Measurements from ENCODE around the gene CACNA2D3. TPM values are rescaled to one million over a fixed set of nuclear protein-coding genes. Genes with fewer than 3 reads are reported as not detected.

Gene CACNA2D3
- total RNA-seq, 1 donor from 2014 or later, result 0.10 TPM

DNA sequence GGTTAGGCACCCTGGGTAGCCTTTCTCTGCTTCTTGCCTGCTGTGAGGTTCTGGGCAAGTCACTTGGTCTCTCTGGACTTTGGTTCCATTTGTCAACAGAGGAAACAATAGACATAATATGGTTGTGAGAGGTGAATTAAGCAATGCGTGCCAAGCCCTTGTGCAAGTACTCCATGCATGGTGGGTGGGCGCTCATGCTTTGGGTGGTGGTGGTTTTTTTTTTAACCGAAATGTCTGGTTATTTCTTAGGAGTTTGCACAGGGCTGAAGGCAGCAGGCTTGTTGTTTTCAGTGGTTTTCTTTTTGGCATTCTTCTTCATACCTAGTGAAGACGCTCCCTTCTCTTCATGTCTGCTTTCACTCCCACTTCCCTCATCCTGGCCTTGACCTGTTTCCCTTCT, 889.7 kb downstream of the CACNA2D3 start:
- DNase-seq (ENCODE audit: low spot score) (no peak), ATAC-seq (no peak)

- ATAC-seq (no peak), DNase-seq (ENCODE audit: low spot score) (no peak)
Measured at GRCh38 chr3:55013145-55013925, 891.0 kb downstream of the CACNA2D3 start.

- no peak for ATAC-seq
- DNase-seq (ENCODE audit: low spot score), result no peak
Measured at GRCh38 chr3:55014081-55014480, 891.7 kb downstream of the CACNA2D3 start.

DNA sequence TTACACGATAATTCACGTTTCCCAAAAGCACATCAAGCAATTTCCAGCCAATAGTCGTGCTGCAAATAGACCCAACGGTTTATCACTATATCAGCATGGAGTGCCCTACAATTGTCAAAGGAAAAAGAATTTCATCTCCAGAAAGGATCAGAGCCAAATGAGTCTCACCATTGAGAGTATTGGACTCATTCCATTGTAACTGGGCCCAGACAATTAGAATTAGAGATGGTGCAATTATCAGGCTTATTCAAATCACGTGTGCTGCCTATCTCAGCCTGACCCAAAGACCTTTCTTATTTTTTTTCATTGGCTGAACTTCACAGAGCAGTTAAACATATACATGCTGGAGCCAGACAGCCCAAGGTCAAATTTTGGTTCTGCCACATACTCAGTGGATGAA, 892.6 kb downstream of the CACNA2D3 start:
- ATAC-seq, result no peak
- no peak for DNase-seq (ENCODE audit: low spot score)

GRCh38 chr3:55017876-55018275, 895.5 kb downstream of the CACNA2D3 start:
- DNase-seq (ENCODE audit: low spot score) (no peak), ATAC-seq (no peak)

DNA sequence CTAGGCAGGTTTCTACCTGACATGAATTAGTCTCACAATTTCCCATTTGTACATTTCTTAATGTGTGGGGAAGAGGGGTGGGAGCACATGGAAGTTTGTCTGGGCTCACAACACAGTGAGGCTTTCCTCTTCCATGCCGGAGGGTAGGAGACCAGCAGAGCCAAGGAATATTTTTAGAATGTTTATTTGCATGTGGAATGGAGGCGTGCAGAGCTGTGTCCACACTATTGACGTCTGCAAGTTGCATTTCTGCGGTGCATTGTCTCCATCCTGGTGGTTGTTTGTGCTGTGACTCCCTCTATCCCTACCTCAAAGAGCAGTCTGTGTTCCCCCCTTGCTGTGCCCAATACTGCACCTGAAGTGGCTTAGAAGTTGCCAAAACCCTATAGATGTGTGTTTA, 908.6 kb downstream of the CACNA2D3 start:
- ATAC-seq (no peak), DNase-seq (ENCODE audit: low spot score) (no peak)

DNA sequence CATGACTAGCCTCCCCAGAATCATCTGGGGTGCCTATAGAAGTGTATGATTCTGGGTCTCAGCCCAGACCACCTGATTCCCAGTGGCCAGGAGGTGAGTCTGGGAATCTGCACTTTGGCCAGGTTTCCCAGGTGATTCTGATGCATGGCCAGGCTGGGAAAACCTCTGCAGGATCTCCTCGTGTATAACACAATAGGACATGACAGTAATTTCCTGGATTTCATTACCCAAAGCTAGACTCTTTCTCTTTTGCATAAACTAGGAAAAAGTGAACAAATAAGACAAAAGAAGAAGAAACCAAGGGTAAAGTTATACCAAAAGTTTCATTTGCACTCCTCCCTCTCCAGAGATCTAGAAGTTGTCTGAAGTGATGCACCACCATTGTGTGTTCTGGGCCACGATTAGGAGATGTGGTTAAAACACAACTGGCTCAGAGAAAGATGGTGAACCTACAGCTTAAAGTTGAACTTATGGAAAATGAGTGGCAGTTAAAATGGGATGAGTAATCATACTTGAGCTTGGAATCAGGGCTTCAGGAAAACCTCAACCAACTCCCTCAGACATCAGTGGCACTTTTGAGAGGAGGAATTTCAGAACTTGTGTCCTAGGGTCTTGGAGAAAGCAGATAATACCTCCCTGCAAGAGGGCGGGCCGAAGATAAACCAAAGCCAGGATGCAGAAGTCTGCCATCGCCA, 914.7 kb downstream of the CACNA2D3 start:
- DNase-seq (ENCODE audit: low spot score) (no peak), ATAC-seq (no peak)

DNA sequence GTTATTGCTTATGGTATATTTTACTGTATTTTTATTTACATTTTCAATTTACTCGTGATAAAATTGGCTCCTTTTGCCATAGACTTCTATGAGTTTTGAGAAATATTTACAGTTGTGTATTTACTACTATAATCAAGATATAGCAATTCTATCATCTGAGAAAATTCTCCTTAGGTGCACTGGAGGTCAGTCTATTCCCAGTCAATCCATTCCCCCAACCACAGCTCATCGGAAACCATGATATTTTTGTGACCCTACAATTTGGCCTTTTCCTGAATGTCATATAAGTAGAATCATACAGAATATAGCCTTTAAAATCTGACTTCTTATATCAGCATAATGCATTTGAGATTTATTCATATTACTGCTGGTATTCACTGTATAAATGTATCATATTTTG, 920.2 kb downstream of the CACNA2D3 start:
- no peak for DNase-seq (ENCODE audit: low spot score)
- ATAC-seq, result no peak

GRCh38 chr3:55044486-55044885, 922.1 kb downstream of the CACNA2D3 start:
- DNase-seq (ENCODE audit: low spot score) (no peak), ATAC-seq (no peak)

DNA sequence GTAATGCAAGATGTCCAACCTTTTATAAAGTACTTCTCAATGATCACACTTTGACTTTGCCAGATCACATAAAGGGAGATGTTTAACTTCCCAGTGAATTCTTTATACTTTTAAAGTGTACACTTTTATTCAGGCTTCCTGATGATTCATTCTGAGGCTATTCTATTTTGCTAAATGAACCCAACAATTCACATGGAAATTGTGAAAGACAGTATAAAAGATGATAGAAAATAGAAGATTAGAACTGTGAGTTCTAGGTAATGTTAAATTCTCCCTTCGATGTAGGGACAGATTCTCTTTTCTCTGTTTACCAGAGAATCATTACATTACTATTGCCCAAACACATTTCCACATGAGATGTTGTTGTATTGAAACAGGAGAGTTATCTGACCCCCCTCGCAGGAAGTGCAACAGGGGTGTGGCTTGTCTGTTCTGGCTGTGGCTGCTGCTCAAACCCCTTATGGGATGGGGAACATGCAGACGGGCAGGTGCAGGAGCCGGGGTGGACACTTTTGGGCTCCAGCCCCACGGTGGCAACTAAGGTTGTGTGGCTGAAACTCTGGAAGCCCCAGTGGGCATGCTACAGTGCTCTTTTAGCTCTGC, 936.8 kb downstream of the CACNA2D3 start:
- ATAC-seq (no peak), DNase-seq (ENCODE audit: low spot score) (no peak)

DNA sequence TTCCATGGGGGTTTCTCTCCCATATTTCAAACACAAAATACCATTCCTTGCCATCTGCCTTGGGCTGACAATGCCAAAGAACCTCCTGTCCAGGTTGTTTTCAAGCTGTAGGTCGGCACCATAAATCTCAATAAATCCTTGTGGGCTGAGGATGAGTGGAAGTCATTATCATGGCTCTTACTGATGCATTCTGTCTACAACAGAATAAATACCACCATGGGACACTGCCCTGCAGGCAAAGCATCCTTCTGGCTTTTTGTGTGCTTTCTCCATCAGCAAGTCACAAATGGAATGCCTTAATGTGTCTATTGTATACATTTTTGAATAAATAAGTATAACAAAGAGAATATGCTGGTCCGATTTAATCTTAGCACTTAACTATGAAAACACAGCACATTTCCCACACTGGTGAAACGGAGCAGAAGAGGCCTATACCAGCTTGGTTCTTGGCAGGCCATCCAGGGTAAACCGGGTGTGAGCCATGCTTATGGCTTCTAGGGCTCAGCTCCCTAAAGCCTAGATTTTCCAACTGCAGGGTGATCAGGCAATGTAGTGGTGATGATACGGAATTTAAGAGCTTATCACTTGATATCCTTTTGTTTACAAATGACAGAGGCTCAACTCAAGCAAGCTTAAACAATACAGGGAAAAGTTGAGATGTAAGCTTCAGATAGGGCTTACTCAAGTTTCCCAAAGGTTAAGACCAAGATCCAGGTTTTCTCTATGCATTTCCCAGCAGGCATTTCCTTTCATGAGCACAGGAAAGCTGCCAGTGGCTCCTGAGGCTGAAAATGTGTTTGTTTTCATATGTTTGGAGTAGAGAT, 938.8 kb downstream of the CACNA2D3 start:
- ATAC-seq, result no peak
- DNase-seq (ENCODE audit: low spot score), result no peak

GRCh38 chr3:55061720-55062034, 939.3 kb downstream of the CACNA2D3 start:
- no peak for ATAC-seq
- DNase-seq (ENCODE audit: low spot score), result no peak

DNA sequence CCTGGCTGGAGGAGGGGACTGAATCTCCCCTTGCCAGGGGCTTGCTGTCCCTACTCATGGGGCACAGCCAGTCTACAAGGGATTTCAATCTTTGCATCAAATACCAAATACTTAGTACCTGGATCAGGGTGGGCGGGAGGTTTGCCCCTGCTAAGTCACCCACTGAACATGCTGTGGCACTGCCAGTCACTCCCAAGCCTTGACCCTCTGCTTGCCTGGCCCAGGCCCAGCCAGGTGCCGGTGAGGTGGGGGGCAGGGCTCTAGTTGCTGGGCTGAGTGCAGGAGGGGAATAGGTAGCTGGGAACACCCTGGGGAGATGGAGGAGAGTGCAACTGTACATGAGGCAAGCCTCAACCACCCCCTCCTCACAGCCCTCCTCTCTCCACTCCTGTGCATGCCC, 941.8 kb downstream of the CACNA2D3 start:
- no peak for ATAC-seq
- DNase-seq (ENCODE audit: low spot score), result no peak

DNA sequence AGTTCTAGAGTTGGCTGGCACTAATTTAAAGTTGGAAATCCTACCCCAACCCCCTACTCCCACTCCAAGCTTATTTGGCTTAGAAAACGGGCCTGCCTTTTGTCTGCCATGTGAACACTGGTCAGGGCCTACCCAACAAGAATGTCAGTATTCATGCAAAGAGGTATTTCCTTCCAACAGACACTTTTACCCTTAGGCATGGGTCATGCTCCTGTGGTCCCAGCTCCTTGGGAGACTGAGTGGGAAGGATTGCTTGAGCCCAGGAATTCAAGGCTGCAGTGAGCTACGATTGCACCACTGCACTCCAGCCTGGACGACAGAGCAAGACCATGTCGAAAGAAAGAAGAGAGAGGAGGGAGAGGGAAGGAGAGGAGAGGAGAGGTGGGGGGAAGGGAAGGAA, 943.0 kb downstream of the CACNA2D3 start:
- DNase-seq (ENCODE audit: low spot score) (no peak), ATAC-seq (no peak)

DNA sequence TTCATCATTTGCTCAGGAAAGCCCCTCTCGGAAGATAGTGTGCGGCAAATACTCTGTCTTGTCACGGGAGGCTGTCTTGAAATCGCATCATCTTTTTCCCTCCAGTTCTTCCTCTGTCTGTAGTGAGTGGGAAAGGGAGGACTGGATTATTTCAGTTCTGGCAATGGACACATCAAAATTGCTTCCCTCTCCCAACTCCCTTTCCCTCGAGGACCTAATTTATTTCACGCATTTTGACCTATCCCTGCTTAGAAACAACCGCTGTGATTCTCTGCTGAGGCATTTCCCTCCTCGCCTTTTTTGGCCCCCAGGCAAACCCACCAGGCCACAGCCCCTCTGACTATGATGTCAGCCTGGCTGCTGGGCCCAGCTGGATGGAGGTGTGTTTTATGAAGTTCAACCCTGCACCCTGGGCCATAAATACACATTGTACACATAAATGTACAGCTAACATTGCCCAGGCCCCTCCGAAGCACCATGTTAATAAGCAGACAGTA, 944.2 kb downstream of the CACNA2D3 start:
- DNase-seq (ENCODE audit: low spot score), result no peak
- no peak for ATAC-seq

DNA sequence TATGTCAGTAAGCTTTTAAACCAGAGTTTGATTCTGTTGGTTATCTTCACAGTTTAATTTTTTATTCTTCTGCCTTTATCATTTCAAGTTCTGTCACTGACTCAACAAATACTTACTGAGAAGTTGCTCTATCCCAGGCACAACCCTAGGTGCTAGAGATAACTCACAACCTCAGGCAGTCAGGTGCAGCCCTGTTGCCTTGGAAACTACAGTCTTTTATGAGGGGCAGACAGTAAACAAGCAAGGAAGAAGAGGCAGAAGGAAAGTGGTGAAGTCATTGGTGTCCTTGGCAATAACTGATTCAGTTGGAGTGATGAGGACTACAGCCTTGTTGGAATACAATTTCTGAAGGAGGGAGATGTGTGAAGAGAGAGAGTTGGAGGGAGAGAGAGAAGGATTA, 947.6 kb downstream of the CACNA2D3 start:
- no peak for ATAC-seq
- DNase-seq (ENCODE audit: low spot score), result no peak

DNA sequence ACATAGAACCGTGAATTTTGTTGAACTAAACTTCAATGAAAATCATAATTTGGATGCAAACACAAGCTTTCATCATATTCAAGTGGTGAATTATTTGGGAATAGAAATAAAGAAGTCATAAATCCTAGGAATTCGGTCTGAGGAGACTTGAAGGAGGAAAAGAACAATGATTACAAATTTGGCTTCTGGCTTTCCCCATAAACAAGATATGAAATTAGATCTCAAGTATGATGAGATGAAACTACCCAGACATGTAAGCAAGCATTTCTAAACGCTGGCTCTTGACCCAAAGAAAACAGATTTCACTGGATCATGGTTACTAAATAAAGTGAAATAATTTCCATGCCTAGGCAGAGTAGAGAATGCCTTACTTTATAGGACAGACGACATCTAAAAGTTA, 952.4 kb downstream of the CACNA2D3 start:
- DNase-seq (ENCODE audit: low spot score) (no peak), ATAC-seq (no peak)

DNA sequence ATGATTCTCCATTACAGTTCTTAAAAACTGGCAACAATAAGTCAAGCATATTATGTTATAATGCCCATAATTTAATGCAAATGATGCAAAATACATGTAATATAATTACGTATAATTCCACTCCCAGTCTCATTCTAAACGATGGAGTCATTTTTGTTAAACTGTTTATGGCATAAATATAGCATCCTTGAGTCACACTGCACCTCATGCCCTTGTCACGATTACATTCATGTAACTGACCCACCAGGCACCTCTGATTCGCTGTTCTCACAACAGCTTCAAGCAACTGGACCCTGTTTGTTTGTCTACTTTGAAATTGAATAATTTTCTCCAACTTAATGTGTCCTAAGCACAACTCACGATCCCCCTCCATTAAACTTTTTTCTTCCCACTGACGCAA, 953.5 kb downstream of the CACNA2D3 start:
- ATAC-seq, result no peak
- no peak for DNase-seq (ENCODE audit: low spot score)

- ATAC-seq (no peak), DNase-seq (ENCODE audit: low spot score) (no peak)
Measured at GRCh38 chr3:55077726-55078125, 955.4 kb downstream of the CACNA2D3 start.

DNA sequence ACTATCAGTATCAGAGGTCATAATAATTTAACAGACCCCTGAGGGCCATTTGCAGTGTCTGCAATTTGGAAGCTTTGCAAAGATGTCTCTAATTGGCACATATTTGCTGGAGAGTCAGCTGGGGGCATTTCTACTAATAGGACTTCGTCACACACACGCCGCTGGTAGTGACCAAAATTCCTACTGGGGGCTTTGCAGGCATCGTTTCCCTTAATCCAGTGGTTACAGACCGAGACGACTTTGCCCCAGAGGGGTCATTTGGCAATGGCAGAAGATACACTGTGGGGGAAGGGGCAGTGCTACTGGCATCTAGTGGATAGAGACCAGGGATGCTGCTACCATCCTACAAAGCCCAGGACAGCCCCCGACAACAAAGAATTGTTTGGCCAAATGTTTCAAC, 956.5 kb downstream of the CACNA2D3 start:
- DNase-seq (ENCODE audit: low spot score), result no peak
- ATAC-seq, result no peak

- no peak for ATAC-seq
- DNase-seq (ENCODE audit: low spot score), result no peak
Measured at GRCh38 chr3:55085231-55085630, 962.9 kb downstream of the CACNA2D3 start.

Data from left lobe of liver (tissue), 2 donors.